Raji (cell line): ENCODE measurements around the gene TPBGL.

ENCODE experiments used
- POLR2A ChIP-seq: IDR thresholded peaks from 2 replicates; pipeline ENCODE4 v1.6.1; 2011; ENCODE audit warnings: low read depth, low read length, control low read depth; ENCODE audit not compliant: insufficient read depth

Gene TPBGL

GRCh38 chr11:75249704-75250103 lies 9.1 kb downstream of the TPBGL start:
- no peak for TF ChIP-seq POLR2A

- TF ChIP-seq POLR2A = no peak
Measured at GRCh38 chr11:75254326-75254725, 13.8 kb downstream of the TPBGL start.

- TF ChIP-seq POLR2A = no peak
Measured at GRCh38 chr11:75260396-75261170, 20.0 kb downstream of the TPBGL start.

- TF ChIP-seq POLR2A = no peak
Measured at GRCh38 chr11:75261902-75262361, 21.4 kb downstream of the TPBGL start.

- TF ChIP-seq POLR2A = no peak
Measured at GRCh38 chr11:75262436-75262835, 21.9 kb downstream of the TPBGL start.

- no peak for TF ChIP-seq POLR2A
Measured at GRCh38 chr11:75262961-75263852, 22.6 kb downstream of the TPBGL start.

GRCh38 chr11:75263944-75264349 lies 23.4 kb downstream of the TPBGL start:
- TF ChIP-seq POLR2A = no peak

GRCh38 chr11:75264356-75264755 lies 23.8 kb downstream of the TPBGL start:
- no peak for TF ChIP-seq POLR2A

- TF ChIP-seq POLR2A = no peak
Measured at GRCh38 chr11:75264971-75265370, 24.4 kb downstream of the TPBGL start.

GRCh38 chr11:75265851-75266531 lies 25.4 kb downstream of the TPBGL start:
- TF ChIP-seq POLR2A = no peak

GRCh38 chr11:75267171-75267970 lies 26.8 kb downstream of the TPBGL start:
- no peak for TF ChIP-seq POLR2A

- TF ChIP-seq POLR2A = no peak
Measured at GRCh38 chr11:75268626-75269366, 28.2 kb downstream of the TPBGL start.

- TF ChIP-seq POLR2A = no peak
Measured at GRCh38 chr11:75269367-75269660, 28.7 kb downstream of the TPBGL start.

- TF ChIP-seq POLR2A = no peak
Measured at GRCh38 chr11:75269896-75270295, 29.3 kb downstream of the TPBGL start.
